Activated CD4-positive, alpha-beta T cell treated with anti-CD3 and anti-CD28 coated beads for 24 hours (primary cell): Measurements from ENCODE around the gene GCSAM.
A peak's percentile ranks its signal among the peaks of the same experiment; 100 is the strongest.

Experiments used
- DNase-seq, 2 donors: peaks; one replicate each; pipeline ENCODE4 v3.0.0-alpha.2; 2020; ENCODE audit warnings: low read depth in 2 of 2

GCSAM gene

GRCh38 chr3:112132975-112133448 is at the start of gene GCSAM:
TSS of gene GCSAM (minus strand) at chr3:112133248. CDS start at chr3:112133120, 128 bp downstream.
- peak; percentile 24 to 41 for DNase-seq

GRCh38 chr3:112175646-112176045 is 42.6 kb upstream of the GCSAM start:
- no peak for DNase-seq

- DNase-seq: no peak
Measured at GRCh38 chr3:112175037-112175436, 42.0 kb upstream of the GCSAM start.

- DNase-seq: no peak
Measured at GRCh38 chr3:112171144-112171543, 38.1 kb upstream of the GCSAM start.

DNA sequence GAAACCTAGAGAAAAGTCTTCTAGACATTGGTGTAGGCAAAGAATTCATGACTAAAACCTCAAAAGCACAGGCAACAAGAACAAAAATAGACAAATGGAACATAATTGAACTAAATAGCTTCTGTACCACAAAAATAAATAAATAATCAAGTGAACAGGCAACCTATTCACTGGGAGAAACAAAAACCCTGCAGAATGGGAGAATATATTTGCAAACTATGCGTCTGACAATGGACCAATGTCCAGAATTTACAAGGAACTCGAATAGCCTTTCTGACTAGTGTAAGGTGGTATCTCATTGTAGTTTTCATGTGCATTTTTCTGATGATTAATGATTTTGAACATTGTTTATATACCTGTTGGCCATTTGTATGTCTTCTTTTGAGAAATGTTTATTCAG is 37.0 kb upstream of the GCSAM start:
- no peak for DNase-seq

GRCh38 chr3:112167758-112168157 is 34.7 kb upstream of the GCSAM start:
- no peak for DNase-seq

- no peak for DNase-seq
Measured at GRCh38 chr3:112149136-112149535, 16.1 kb upstream of the GCSAM start.

DNA sequence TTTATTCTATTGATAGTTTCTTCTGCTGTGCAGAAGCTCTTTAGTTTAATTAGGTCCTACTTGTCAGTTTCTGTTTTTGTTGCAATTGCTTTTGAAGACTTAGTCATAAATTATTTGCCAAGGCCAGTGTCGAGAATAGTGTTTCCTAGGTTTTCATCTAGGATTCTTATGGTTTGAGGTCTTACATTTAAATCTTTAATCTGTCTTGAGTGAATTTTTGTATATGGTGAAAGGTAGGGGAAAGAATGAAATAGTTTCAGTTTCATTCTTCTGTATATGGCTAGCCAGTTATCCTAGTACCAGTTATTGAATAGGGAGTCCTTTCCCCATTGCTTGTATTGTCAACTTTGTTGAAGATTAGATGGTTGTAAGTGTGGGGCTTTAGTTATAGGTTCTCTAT is 10.6 kb upstream of the GCSAM start:
- DNase-seq: no peak

DNA sequence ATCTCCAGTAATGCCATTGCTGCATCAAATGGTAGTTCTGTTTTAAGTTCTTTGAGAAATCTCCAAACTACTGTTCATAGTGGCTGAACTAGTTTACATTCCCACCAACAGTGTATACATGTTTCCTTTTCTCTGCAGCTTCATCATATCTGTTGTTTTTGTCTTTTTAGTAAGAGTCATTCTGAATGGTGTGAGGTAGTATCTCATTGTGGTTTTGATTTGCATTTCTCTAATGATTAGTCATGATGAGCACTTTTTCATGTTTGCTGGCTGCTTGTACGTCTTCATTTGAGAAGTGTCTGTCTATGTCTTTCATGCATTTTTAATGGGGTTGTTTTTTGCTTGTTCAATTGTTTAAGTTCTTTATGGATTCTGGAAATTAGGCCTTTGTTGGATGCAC is 10.2 kb upstream of the GCSAM start:
- DNase-seq: no peak

DNA sequence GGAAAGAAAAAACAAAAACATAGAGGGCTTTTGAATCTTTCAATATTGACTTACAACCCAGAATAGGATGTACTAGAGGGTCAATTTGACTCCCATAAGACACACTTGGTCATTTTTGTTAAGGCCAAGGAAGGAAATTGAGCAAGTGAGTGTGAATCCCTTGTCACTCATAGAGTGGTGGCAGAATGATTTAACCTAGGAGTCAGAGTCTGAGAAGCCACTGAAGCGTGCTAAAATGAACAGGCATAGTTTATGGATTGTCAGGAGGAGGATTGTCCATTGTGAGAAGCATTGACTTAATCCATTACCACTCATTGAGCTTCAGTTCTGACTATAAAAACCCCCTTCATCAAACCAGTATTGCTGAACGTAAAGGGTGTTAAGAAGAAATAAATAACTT is 8.2 kb upstream of the GCSAM start:
- DNase-seq: no peak

DNA sequence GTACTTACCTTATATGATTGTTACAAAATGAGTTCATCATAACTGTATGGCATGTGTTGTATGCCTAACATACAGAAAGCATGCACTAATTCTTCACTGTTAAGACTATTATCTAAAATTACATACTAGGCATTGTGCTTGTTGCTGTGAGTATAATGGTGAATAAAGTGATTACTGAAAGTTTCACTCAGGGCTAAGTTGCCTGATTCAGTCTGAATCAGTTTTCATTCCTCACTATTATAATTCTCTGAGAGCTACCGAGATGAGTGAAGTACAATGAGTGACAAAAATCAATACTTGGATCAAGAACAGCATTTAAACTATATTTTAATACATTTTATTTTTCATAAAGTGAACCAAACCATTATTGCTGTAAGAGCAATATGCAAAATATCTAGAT is 7.5 kb upstream of the GCSAM start:
- no peak for DNase-seq

- DNase-seq: no peak
Measured at GRCh38 chr3:112138219-112138969, 5.3 kb upstream of the GCSAM start.

- DNase-seq: no peak
Measured at GRCh38 chr3:112137781-112138180, 4.7 kb upstream of the GCSAM start.

GRCh38 chr3:112136959-112137693 is 4.1 kb upstream of the GCSAM start:
- no peak for DNase-seq

GRCh38 chr3:112136046-112136445 is 3.0 kb upstream of the GCSAM start:
- DNase-seq: no peak

GRCh38 chr3:112134335-112135124 is 1.5 kb upstream of the GCSAM start:
- DNase-seq: no peak

DNA sequence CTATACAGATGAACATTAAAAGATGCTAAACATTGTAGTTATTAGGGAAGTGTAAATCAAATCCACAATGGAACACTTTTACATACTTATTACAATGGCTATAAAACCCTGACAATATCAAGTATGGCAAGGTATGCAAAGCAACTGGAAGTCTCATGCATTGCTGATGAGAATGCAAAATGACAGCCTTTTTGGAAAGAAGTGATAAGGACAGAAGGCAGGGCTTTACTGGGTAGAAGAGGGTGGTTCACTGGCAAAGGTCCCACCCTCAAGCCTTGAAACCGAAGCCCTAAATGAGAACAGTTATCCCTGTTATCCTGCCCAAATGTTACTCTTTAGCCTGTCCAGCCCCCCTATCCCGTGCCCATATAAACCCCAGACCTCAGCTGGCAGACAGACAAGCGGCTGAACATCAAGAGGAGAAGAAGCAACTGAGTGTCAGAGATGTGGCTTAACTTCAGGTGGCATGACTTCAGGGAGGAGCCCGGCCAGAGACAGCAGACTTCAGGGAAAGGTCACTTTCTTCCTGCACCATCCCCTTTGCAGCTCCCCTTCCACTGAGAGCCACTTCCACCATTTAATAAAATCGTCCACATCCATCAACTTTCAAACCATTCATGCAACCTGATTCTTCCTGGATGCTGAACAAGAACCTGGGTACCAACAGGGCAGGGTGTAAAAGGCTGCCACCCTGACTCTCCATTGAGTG is 732 bp upstream of the GCSAM start:
- no peak for DNase-seq

DNA sequence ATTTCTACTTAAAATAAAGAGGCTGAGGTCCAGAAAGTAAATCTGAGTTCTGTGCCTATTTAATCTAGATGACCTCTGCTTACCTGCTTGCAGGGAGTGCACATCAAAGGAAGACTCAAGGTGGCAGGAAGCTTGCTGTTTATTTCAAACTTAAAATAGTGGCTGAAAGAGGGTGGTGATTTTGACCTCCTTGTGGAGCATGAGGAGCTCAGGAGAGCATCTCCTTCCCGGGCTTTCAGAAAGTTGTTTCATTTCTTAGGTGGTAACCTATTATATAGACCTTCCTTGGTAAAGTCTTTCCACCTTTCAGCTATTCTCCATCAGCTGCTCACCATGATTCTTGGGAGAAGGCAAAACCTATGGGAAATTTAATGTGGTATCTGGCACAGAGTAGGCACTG is 494 bp downstream of the GCSAM start:
- DNase-seq: no peak

- no peak for DNase-seq
Measured at GRCh38 chr3:112132088-112132487, 960 bp downstream of the GCSAM start.

DNA sequence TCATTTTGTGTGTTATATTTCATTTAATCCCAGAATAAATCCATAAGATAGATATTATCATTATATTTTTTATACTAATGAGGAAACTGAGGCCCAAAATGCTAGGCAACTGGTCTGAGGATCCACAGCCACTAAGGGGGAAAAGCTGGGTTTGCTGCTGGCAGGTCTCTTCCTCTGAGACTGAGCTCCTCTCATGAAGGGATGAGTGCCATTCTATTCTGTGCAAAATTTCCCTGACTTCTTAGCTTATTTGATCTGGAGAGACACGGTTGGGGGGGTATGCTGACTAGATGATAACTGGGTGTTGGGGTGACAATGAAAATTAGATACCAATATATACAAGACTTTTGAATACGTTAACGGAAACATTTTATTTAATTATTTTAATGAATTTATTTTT is 1.9 kb downstream of the GCSAM start:
- no peak for DNase-seq

DNA sequence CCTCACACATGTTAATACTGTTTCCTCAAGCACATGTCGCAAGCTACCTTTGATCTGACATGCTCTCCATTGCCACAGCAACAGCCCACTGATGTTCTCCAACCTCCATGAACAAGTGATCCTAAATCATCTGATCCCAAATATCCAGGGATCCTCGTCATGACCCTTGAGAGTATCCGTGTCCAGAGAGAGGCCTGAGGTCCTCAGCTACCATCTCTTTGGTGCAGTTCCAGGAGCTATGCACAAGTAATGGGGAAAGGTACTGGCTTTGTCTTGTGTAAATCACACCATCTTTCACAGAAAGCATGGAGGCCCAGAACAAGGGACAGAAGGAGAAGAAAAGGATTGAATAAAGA is 2.4 kb downstream of the GCSAM start:
- no peak for DNase-seq
